HG02588 (cell line): ENCODE data around the gene FOXB2.
"Not testable (repeated sequence)": the region's sequence is repeated elsewhere in the genome, so short reads cannot be mapped to it uniquely, and the experiment has no call there.

Source experiments
- ATAC-seq: cut with Tn5 transposase; IDR thresholded peaks from one replicate; pipeline ENCODE4 v1.9.1; 2021; ENCODE audit warnings: mild to moderate bottlenecking, moderate library complexity; ENCODE audit not compliant: unreplicated experiment

The FOXB2 gene

GRCh38 chr9:77019236-77019925 lies at the start of gene FOXB2:
Gene FOXB2, plus strand, starts transcription at chr9:77019655. Its CDS starts 0 bp downstream, at chr9:77019655.
- ATAC-seq = no peak

GRCh38 chr9:76969716-76970115 lies 49.7 kb upstream of the FOXB2 start:
- ATAC-seq = no peak

- ATAC-seq = not testable (repeated sequence)
Measured at GRCh38 chr9:76978831-76979230, 40.6 kb upstream of the FOXB2 start.

- no peak for ATAC-seq
Measured at GRCh38 chr9:76980566-76980965, 38.9 kb upstream of the FOXB2 start.

GRCh38 chr9:76984486-76984885 lies 35.0 kb upstream of the FOXB2 start:
- no peak for ATAC-seq

- no peak for ATAC-seq
Measured at GRCh38 chr9:76985581-76985980, 33.9 kb upstream of the FOXB2 start.

- no peak for ATAC-seq
Measured at GRCh38 chr9:76987594-76988200, 31.8 kb upstream of the FOXB2 start.

GRCh38 chr9:76988941-76989340 lies 30.5 kb upstream of the FOXB2 start:
- no peak for ATAC-seq

GRCh38 chr9:76989501-76989900 lies 30.0 kb upstream of the FOXB2 start:
- no peak for ATAC-seq

- no peak for ATAC-seq
Measured at GRCh38 chr9:76996700-76997099, 22.8 kb upstream of the FOXB2 start.

GRCh38 chr9:76999261-76999660 lies 20.2 kb upstream of the FOXB2 start:
- no peak for ATAC-seq

GRCh38 chr9:77000330-77000729 lies 19.1 kb upstream of the FOXB2 start:
- no peak for ATAC-seq

GRCh38 chr9:77003366-77003765 lies 16.1 kb upstream of the FOXB2 start:
- ATAC-seq = no peak

GRCh38 chr9:77005216-77005615 lies 14.2 kb upstream of the FOXB2 start:
- ATAC-seq = no peak

GRCh38 chr9:77010527-77010926 lies 8.9 kb upstream of the FOXB2 start:
- ATAC-seq = no peak

GRCh38 chr9:77011973-77012821 lies 7.3 kb upstream of the FOXB2 start:
- peak; percentile 84 for ATAC-seq

GRCh38 chr9:77013206-77013931 lies 6.1 kb upstream of the FOXB2 start:
- ATAC-seq = no peak

GRCh38 chr9:77013932-77014596 lies 5.4 kb upstream of the FOXB2 start:
- ATAC-seq = no peak

- ATAC-seq = no peak
Measured at GRCh38 chr9:77014597-77015263, 4.7 kb upstream of the FOXB2 start.
